Measurements from ENCODE around the gene PPP1R16B. TPM values are rescaled to one million over a fixed set of nuclear protein-coding genes. Genes with fewer than 3 reads are reported as not detected.
A peak's percentile ranks its signal among the peaks of the same experiment; 100 is the strongest.
"Not testable (repeated sequence)": the region's sequence is repeated elsewhere in the genome, so short reads cannot be mapped to it uniquely, and the experiment has no call there.

PPP1R16B gene
- total RNA-seq, 2 experiments from 2014 or later: 63.6 to 67.4 TPM

DNA sequence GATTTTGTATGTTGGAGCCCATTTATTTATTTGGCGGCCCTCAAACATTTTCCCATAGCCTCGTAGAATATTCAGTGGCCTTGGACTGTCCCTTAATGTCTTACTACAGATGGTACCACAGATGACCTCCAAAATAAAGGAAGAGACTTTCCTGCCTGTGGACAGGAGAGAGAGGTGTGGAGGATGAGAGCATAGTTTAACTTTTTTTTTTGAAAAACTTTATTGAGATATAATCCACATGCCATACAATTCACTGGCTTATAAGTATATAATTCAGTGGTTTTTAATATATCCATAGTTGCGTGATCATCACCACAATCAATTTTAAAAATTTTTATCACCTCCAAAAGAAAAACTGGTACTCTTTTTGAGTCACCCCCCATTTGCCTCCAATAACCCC, 4.6 kb upstream of the PPP1R16B start:
- Mint-ChIP-seq H3K4me1 (peaks cover 60% of the 10 kb centered on the region), H3K27ac (no peak overlapping the region), H3K9me3 (peaks cover 13% of the 10 kb centered on the region), H3K36me3 (ENCODE audit: low read depth) (peaks cover 17% of the 10 kb centered on the region), H3K27me3 (no peaks in the 10 kb centered on the region), H3K4me3 (no peak overlapping the region)
- DNase-seq: no peak
- POLR2A ChIA-PET: no interaction called here
- CTCF ChIA-PET: no interaction called here

DNA sequence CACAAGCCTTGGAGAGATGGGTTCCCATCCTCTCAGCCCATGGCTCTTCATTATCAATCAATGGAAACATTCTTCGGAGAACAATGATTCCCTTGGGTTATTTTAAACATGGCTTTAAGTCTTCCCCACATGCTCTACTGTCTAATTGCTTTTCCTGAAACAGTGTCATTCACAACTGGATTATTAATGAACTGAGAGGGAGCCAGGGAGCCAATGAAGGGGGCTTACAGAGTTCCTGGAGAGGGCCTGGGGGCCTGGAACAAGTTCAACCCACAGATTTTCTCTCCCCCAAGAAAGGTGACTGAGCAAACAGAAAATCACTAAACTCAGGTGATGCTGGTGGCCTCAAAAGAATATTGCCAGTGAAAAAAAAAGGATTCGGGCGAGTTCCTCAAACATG, 1.3 kb upstream of the PPP1R16B start:
- H3K36me3 Mint-ChIP-seq (ENCODE audit: low read depth): peaks cover 22% of the 10 kb centered on the region
- no peak for DNase-seq
- CTCF ChIA-PET: interaction anchor here (1.8 kb wide), 1 partner anchor 10 kb away, joined by 4 read pairs; no protein-coding TSS in a partner anchor
- POLR2A ChIA-PET: no interaction called here
- peak overlapping the region; percentile 87 for H3K4me3 Mint-ChIP-seq
- H3K9me3 Mint-ChIP-seq: no peaks in the 10 kb centered on the region
- peak overlapping the region; percentile 97 for H3K27ac Mint-ChIP-seq
- no peaks in the 10 kb centered on the region for H3K27me3 Mint-ChIP-seq
- H3K4me1 Mint-ChIP-seq: peaks cover 62% of the 10 kb centered on the region

DNA sequence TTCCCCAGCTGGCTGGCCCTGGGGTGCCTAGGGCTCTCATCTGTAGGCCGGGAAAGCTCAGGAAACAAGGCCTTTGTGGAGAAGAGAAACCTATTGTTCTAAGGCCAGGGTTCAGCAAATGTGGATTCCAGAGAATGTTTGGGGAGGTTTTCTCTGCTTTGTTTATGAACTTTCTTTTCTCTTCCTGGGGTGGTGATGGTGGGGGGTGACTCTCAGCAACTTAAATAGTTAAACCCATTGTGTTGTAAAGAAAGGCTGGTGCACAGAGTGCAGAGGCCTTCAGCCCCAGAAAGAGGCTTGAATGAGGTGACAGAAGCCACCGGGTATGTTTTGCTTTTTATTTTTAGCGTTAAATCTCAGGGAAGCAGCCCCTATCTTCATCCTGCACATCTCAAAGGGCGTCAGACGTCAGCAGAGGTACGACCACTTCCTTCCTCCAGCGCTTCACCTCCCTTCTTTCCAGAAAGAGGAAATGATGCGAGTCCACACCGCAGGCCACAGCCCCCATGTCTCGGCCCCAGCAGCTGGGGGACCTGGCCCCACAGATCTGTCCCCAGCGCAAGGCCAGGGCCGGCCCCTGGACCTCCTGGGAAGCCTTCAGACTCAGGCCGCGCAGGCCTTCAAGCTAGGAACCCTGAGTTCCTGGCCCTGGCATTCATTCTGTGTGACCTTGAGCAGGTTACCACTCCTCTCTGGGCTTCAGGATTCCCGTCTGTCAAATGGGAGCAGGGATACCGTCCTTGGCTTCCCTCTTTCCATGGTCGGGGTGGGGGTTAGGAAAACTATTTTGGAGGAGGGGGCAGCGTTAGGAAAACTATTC, 605 bp upstream of the PPP1R16B start:
- H3K27ac Mint-ChIP-seq: peak overlapping the region; percentile 97
- no peaks in the 10 kb centered on the region for H3K27me3 Mint-ChIP-seq
- no peaks in the 10 kb centered on the region for H3K9me3 Mint-ChIP-seq
- H3K4me1 Mint-ChIP-seq: peaks cover 60% of the 10 kb centered on the region
- ChIA-PET POLR2A (interaction anchor here (0.6 to 1.0 kb wide), 3 partner anchors 10 to 70 kb away, joined by 3 to 4 read pairs (median 3); no protein-coding TSS in a partner anchor), CTCF (interaction anchor here (0.9 to 1.9 kb wide), 10 partner anchors 9 to 157 kb away, joined by 3 to 6 read pairs (median 4); partner anchors contain the start of gene DHX35)
- peak overlapping the region; percentile 87 for H3K4me3 Mint-ChIP-seq
- H3K36me3 Mint-ChIP-seq (ENCODE audit: low read depth): peaks cover 25% of the 10 kb centered on the region
- DNase-seq: peak; percentile 85

DNA sequence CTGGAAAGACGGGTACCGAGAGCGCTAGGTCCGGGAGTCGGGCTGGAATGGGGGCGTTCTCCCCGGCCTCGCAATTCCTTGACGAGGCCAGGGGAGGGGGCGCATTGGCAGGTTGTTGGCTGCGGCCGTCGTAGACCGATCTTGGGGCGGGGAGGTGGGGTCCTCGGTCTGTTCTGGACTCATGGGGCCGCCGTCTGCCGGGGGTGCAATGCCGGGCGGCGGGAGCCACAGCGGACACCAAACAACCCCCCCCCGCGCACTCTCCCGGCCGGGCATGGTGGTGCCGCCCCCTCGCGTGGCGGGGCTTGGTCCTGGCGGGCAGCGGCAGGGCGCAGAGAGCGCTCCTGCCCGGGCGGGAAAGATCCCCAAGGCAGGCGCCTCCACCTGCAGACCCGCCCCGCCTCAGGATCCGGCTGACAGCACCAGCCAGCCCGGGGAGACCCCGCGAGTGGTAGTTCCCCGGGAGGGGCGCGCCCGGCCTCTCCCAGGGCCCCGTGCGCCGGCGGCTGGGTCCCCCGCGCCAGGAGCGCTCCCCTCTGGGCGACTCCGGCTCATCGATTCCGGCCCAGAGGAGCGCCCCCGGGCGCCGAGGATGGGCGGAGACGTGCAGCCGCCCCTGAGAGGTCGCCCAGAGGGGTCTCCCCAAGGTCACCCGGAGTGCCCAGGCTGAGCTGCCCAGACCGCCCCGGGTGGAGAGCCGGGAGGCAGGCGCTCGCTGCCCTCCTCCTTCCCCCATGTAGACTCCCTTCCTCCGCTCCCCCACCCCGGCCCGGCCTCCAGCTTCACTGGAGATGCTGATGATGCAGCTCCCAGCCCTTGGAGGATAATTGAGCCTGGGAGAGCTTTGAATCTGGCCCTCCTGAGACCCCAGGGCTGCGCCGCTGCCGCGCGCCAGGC, 709 bp downstream of the PPP1R16B start:
- DNase-seq: peak; percentile 27
- peak overlapping the region; percentile 97 for H3K27ac Mint-ChIP-seq
- no peaks in the 10 kb centered on the region for H3K27me3 Mint-ChIP-seq
- H3K4me1 Mint-ChIP-seq: peaks cover 65% of the 10 kb centered on the region
- peak overlapping the region; percentile 87 for H3K4me3 Mint-ChIP-seq
- peaks cover 38% of the 10 kb centered on the region for H3K36me3 Mint-ChIP-seq (ENCODE audit: low read depth)
- CTCF ChIA-PET: interaction anchor here (0.6 to 1.9 kb wide), 18 partner anchors 8 to 285 kb away, joined by 3 to 6 read pairs (median 3); partner anchors contain the start of gene DHX35
- POLR2A ChIA-PET: interaction anchor here (0.6 to 1.1 kb wide), 5 partner anchors 9 to 70 kb away, joined by 3 to 7 read pairs (median 3); no protein-coding TSS in a partner anchor
- no peaks in the 10 kb centered on the region for H3K9me3 Mint-ChIP-seq

DNA sequence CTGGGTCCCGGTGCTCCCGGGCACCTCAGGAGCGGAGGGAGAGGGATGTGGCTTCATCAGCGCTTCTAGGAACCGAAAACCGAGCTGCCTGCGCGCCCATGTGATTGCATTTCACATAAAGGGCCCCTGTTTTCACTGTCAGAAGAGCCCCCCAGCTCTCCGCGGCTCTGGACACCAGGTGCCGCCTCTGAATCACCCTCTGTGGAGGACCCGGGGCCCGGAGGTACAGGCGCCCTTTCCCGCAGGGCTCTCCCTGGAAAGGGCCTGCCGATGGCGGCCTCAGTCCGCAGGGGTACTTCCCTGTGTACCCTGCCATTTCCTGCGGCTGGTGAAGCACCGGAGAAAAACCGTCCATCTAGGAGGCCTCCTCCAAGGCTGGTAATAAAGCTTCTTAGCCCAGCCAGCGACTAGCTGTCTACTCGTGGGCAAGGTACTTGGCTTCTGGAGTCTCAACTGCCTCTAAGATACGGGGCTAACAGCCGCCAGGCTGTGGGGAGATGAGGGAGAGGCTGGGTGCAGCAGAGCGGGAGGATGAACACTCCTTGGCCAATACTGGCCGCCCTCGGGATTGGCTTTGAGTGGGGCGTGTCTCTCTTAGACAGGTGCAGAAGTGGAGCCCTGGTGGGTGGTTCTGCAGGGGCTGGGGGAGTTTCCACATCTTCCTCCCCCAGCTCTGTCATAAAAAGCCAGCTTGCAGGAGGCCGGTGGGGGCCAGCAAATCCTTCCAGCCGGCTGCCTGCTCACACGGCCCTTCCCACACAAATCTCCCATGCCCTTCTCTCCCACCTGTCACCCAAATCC, 1.6 kb downstream of the PPP1R16B start:
- H3K36me3 Mint-ChIP-seq (ENCODE audit: low read depth): peaks cover 44% of the 10 kb centered on the region
- H3K4me3 Mint-ChIP-seq: peak overlapping the region; percentile 78
- no peaks in the 10 kb centered on the region for H3K27me3 Mint-ChIP-seq
- CTCF ChIA-PET: interaction anchor here (0.6 to 1.4 kb wide), 11 partner anchors 9 to 286 kb away, joined by 3 to 5 read pairs (median 3); partner anchors contain the start of gene DHX35
- POLR2A ChIA-PET: interaction anchor here (1.0 kb wide), 2 partner anchors 68 to 69 kb away, joined by 3 to 7 read pairs; no protein-coding TSS in a partner anchor
- H3K9me3 Mint-ChIP-seq: no peaks in the 10 kb centered on the region
- H3K27ac Mint-ChIP-seq: peak overlapping the region; percentile 76
- peak; percentile 39 for DNase-seq
- H3K4me1 Mint-ChIP-seq: peaks cover 70% of the 10 kb centered on the region

DNA sequence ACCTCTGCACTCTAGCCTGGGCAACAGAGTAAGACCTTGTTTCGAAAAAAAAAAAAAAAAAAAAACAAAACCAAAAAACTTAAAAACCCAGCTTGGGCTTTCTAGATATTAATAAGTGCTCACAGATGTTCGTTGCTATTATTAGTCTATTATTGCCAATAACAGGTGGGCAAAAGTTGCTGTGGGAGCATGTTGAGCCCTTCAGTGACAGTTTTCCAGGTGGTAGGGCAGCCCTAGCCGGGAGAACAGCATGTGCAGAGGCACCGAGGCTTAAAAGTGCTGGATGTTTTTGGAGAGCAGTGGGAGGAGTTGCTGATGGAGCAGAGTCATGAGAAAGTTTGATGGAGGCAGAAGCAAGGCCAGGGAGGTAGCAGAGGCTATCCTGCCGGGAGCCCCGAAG, 4.4 kb downstream of the PPP1R16B start:
- ChIA-PET POLR2A (no interaction called here), CTCF (no interaction called here)
- Mint-ChIP-seq H3K4me3 (no peak overlapping the region), H3K36me3 (ENCODE audit: low read depth) (peaks cover 52% of the 10 kb centered on the region), H3K27me3 (no peaks in the 10 kb centered on the region), H3K4me1 (peaks cover 65% of the 10 kb centered on the region), H3K9me3 (no peaks in the 10 kb centered on the region), H3K27ac (peak overlapping the region; percentile 80)
- DNase-seq: no peak

DNA sequence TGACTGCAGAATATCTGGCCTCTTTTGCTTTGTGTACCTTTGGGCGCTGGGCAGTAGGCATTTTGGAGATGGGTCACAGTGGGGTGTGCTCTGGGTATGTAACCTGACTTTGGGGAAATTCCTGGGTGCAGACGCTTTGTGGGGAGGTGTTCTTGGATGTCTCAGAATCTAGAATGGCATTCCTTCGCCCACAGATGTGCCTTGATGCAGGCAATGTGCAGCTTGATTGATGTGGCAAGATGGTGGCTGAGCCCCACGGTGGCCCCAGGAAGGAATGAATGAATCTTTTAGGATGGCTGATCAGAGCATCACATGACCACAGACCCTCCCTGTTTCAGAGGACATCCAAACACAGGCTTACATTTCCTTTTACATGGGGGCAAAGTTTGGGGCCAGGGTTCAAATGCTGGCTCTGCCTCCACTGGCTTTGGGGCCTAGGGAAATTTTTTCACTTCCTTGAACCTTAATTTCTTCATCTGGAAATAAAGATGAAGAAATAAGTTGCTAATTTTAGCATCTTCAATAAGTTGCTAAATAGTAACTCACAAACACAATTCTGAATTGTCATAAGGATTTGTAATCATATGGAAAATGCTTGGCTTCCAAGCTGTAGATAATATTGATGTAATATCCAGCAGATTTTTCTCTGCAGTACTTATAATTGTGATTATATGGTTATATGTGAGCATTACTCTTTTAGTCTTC, 5.6 kb downstream of the PPP1R16B start:
- ChIA-PET POLR2A (no interaction called here), CTCF (interaction anchor here (1.9 kb wide), 1 partner anchor 115 kb away, joined by 4 read pairs; the partner anchor contains the start of gene FAM83D)
- Mint-ChIP-seq H3K27me3 (no peaks in the 10 kb centered on the region), H3K9me3 (peaks cover 2% of the 10 kb centered on the region), H3K36me3 (ENCODE audit: low read depth) (peaks cover 64% of the 10 kb centered on the region), H3K4me1 (peaks cover 75% of the 10 kb centered on the region), H3K4me3 (no peak overlapping the region), H3K27ac (no peak overlapping the region)
- DNase-seq: no peak

DNA sequence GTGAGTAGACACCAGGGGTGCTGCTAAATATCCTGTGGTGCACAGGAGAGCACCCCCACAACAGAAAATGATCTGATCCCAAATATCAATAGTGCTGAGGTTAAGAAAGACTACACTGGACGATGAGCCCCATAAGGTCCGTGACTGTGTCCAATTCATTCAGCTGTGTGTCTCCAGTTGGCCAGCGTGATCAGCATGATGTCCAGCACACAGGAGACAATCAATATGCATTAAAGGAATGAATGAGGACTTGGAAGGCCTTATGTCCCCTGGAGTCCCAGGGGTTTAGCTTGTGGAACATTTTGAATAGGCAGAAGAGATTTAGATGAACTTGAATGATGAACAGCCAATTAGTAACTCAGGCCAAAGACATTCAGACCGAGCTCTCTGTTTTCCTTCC, 6.3 kb downstream of the PPP1R16B start:
- POLR2A ChIA-PET: interaction anchor here (0.7 kb wide), 1 partner anchor 183 kb away, joined by 4 read pairs; no protein-coding TSS in a partner anchor
- Mint-ChIP-seq H3K27ac (no peak overlapping the region), H3K9me3 (peaks cover 2% of the 10 kb centered on the region), H3K36me3 (ENCODE audit: low read depth) (peaks cover 69% of the 10 kb centered on the region), H3K4me1 (peaks cover 81% of the 10 kb centered on the region), H3K4me3 (no peak overlapping the region), H3K27me3 (no peaks in the 10 kb centered on the region)
- CTCF ChIA-PET: interaction anchor here (1.9 kb wide), 1 partner anchor 115 kb away, joined by 4 read pairs; the partner anchor contains the start of gene FAM83D
- DNase-seq: no peak

DNA sequence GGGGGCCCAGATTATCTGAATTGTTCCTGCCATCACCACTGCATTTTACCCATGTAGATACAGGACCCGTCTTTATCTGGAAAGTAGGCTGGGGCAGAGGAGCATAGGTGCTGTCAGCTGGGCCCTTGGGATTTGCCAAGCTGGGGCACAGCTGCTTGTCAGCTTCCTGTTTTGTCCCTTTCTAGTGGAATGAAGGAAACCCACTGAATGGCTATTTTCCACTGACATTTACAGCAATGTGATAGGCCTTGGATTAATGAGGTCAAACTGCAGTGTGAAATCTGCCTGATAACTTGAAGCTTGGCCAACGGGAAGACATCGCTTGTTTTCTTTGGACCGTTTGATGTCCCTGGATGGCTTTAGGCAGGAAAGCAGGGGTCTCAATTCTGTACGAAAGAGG, 6.7 kb downstream of the PPP1R16B start:
- no peaks in the 10 kb centered on the region for H3K27me3 Mint-ChIP-seq
- ChIA-PET CTCF (interaction anchor here (0.6 to 1.9 kb wide), 2 partner anchors 56 to 114 kb away, joined by 4 to 5 read pairs; partner anchors contain the start of gene FAM83D), POLR2A (interaction anchor here (0.7 kb wide), 1 partner anchor 183 kb away, joined by 4 read pairs; no protein-coding TSS in a partner anchor)
- no peak overlapping the region for H3K4me3 Mint-ChIP-seq
- H3K36me3 Mint-ChIP-seq (ENCODE audit: low read depth): peaks cover 69% of the 10 kb centered on the region
- peaks cover 2% of the 10 kb centered on the region for H3K9me3 Mint-ChIP-seq
- peaks cover 83% of the 10 kb centered on the region for H3K4me1 Mint-ChIP-seq
- DNase-seq: no peak
- no peak overlapping the region for H3K27ac Mint-ChIP-seq

DNA sequence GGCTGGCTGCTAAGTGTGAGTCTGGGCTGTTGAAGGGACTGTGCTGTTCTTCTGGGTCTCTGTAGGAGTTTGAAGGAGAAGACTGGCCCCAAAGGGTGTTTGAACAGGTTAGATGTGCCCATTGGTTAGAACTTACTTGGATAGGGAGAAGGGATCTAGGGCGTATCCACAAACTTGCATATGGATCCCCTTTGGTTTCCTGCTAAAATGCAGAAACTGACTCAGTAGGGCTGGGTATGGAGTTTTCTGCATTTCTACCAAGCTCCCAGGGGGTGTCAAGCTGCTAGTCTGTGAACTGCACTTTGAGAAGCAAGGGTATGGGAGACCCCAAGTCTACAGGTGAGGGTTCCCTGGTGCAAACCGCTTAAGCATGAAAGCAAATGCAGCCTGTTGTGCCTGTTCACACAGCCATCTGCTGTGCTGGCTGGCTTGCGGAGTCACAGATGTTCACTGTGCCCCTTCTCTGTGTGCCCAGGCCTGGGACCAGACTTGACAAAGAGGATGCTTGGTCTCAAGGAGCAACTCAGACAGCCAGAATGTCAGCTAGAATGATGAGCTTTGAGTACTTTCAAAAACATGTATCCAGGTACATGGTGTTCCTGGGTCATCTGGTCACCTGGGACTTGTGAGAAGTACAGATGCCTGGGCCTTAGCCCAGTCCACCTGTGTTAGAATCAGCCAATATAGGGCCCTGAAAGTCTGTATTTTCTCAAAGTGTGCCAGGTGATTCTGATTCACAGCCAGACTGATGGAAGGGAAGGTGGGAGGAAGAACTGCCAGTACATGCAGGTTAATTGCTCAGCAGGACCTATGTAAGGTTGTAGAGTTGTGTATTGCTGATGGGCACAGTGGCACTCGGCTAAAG, 7.4 kb downstream of the PPP1R16B start:
- Mint-ChIP-seq H3K36me3 (ENCODE audit: low read depth) (peaks cover 67% of the 10 kb centered on the region), H3K9me3 (peaks cover 2% of the 10 kb centered on the region), H3K4me3 (no peak overlapping the region), H3K4me1 (peaks cover 79% of the 10 kb centered on the region), H3K27me3 (no peaks in the 10 kb centered on the region), H3K27ac (no peak overlapping the region)
- POLR2A ChIA-PET: no interaction called here
- CTCF ChIA-PET: interaction anchor here (0.6 to 1.9 kb wide), 3 partner anchors 8 to 113 kb away, joined by 4 to 5 read pairs (median 4); partner anchors contain the start of genes FAM83D and PPP1R16B
- no peak for DNase-seq

DNA sequence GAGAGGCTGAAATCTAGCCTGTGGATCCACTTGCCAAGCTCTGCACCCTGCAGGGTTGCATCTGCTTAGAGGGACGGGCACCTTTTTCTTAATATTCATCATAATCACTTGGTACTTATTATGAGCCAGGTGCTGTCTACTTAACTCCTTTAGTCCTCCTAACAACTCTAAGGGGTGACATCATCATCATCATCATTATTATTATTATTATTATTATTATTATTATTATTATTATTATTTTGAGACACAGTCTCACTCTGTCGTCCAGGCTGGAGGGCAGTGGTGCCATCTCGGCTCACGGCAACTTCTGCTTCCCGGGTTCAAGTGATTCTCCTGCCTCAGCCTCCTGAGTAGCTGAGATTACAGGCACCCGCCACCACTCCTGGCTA, 8.1 kb downstream of the PPP1R16B start:
- H3K27me3 Mint-ChIP-seq, DNase-seq, H3K27ac Mint-ChIP-seq, H3K9me3 Mint-ChIP-seq, POLR2A ChIA-PET, H3K4me3 Mint-ChIP-seq: not testable (repeated sequence)
- peaks cover 67% of the 10 kb centered on the region for H3K36me3 Mint-ChIP-seq (ENCODE audit: low read depth)
- CTCF ChIA-PET: interaction anchor here (1.7 kb wide), 1 partner anchor 9 kb away, joined by 4 read pairs; the partner anchor contains the start of gene PPP1R16B
- H3K4me1 Mint-ChIP-seq: peaks cover 78% of the 10 kb centered on the region

Data from activated CD4-positive, alpha-beta T cell treated with anti-CD3 and anti-CD28 coated beads, Interleukin-2, amount 10 ng/mL, durations not matched to agents 7 days and 5 days (primary cell).